CD4-positive, alpha-beta T cell treated with Interferon gamma for 1 hour (primary cell): ENCODE data around the gene COL19A1.

Source experiments
- DNase-seq: peaks from one replicate; pipeline ENCODE4 v3.0.0-alpha.2; 2020

COL19A1 gene

DNA sequence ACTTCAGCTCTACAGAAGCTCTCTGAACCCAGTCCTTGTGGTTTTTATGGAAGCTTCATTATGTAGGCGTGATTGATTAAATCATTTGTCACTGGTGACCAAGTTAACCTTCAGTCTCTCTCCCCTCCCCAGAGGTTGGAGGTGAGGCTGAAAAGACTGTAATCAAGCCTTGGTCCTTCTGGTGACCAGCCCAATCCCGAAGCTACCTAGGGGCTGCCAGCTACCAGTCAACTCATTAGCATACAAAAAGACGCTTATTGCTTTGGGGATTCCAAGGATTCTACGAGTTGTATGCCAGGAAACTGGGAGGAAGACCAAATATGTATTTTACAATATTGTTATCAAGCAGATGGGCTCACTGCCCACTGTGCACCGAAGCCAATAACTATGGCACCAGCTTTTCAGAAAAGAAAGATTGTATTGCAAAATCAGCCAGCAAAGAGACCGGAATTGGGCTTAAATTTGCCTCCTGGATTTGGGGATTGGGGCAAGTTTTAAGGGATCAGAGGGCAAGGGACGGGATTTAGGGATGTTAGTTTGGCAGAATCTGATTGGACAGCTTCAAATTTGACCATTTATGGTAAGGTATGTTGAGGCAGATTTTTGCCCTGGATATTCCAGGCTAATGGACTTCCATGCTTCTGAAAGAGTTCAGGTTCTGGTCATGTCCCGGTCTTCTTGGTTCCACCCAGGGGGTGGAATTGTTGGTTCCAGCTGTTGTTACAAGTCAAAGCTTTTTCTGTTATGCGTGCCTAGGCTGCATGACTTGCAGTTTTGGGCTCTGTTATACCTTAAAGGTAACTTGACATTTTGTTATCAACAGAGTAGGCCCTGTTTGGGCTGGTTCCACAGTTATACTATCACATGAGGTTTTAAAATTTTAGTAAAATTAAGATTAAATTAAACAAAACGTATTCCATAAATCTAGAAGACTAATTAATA, 269.1 kb downstream of the COL19A1 start:
- no peak for DNase-seq

DNA sequence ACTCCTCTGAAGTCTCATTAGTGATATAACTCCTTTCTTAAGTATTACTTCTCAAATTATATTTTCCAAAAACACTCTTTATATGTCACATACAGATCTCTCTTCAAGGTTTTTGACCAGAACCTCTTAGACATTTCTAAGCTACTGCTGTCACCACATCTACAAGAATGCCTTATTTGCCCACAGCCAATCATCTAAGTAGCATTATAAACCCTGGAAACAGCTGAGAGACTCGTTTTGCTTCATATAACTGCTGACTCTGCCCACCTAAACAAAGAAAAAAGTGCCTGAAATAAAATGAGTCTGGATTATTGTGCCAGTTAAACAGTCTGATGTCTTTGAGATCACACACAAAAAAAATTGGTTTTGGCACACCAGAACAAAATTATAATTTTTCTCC, 270.6 kb downstream of the COL19A1 start:
- no peak for DNase-seq

DNA sequence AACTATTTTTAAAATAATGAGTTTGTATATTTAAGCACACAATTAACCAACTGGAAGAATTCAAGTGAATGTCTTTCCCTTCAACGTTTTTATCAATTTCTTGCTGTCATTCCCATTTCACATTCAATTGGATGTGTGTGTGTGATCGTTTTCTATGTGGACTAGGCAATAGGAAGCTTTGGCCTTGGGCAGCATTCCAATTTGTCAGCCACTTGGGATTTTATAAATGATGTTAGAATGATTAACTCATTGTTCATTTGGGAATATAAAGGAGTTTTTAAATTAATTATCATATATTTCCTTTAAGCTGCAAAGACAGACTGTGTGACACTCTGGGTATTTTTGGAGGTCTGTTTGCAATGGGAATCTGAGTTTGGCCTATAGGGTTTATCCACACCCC, 274.1 kb downstream of the COL19A1 start:
- DNase-seq, result no peak

DNA sequence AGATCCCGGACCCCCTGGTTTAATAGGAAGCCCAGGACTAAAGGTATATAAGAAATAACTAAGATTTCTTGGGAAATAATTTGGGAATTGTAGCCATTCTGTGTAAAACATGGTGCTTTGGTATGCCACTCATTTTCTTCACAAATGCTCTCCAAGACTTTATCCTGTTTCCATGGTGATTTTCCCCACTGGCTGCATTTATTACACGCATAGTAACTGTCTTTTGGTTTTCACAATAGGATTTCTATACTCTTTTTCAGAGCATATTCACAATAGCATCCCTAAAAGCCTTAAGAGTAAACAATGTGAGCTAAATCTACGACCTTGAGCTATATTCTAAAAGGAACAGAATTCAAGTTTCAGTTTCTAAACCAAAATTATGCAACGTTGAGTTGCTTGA, 275.7 kb downstream of the COL19A1 start:
- DNase-seq, result no peak

DNA sequence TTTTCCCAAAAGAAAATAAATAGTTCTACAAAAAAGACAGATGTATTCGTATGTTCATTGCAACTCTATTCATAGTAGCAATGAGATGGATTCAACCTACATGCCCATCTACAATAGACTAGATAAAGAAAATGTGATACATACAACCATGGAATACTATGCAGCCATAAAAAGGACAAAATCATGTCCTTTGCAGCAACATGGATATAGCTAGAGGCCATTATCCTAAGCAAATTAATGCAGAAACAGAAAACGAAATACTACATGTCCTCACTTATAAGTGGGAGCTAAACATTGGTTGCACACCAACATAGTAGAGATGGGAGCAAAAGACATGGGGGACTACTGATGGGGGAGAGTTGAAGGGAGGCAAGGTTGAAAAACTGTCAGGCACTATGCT, 278.8 kb downstream of the COL19A1 start:
- DNase-seq, result no peak

DNA sequence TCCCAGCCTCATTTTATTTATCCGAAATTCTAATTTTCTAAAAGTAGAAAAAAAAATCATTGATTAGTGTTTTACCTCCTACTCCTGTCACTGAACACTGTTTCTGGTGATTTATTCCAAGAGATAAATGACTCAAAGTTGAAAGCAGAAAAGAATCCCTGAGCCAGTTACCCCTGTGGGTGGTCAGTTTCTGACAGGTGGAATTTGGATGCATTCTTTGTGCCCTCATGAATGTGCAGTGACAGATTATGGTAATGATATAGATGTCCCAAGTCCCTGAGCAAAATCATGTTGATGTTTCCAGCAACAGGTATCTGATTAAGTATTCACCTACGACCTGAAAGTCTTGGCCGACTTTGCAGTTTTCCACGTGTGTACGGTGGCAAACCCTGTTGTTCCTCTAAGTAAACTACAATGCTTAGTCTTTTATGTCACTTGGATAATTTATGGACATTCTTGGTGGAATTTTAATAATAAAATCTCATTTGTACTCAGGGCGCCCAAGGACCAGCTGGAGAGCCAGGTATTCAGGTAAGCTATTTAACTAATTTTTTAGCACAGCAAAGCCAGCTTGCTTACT, 282.9 kb downstream of the COL19A1 start:
- no peak for DNase-seq

GRCh38 chr6:70150521-70150920, 284.2 kb downstream of the COL19A1 start:
- DNase-seq, result no peak

- no peak for DNase-seq
Observed at GRCh38 chr6:70151616-70152015, 285.3 kb downstream of the COL19A1 start.

DNA sequence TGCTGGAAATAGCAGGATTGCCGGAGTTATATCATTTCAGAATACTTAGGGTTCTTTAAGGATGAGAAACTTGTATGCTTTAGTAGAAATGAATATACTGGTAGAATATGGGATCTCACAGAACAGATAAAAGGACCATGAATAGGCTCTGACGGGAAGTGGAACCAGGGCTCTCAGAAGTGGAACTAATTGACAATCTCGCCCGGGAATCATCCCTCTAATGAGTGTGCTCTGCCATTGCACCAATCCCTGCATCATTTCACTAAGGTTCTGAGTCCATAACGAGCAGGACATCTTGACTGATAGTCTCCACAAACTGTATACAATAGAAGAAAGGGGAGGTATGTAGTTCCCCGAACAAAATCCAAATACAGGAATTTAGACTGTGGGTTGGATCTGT, 286.4 kb downstream of the COL19A1 start:
- DNase-seq, result no peak

DNA sequence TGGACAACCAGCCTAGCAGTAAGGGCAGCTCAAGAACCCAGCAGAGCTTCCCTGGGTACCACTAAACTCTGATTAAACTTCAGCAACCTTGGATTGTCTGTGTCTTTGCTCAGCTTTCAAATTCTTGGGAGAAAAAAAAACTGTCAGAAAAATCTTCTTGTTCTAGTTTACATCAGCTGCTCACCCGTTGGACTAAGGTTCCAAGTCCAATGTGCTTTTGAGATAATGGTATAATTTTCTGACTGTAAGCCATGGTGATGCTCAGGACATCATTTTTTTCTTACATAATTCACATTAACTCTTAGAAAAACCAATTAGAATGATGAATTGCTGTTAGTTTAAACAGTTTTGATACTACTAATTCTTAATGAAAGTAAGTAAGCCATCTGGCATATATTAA, 290.7 kb downstream of the COL19A1 start:
- DNase-seq, result no peak

DNA sequence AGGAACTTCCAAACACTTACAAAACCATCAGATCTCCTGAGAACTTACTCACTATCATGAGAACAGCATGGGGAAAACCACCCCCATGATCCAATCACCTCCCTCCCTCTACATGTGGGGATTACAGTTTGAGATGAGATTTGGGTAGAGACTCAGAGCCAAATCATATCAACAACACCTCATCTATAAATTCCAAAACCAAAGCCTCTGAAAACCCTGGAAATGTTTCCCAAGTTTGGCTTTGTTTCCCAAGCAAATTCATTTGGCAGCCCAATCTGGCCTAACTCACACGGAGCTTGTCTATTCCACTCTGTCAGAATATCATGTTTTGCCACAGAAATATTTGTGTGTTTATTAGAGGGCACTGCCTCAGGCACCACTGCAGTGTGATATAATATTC, 293.9 kb downstream of the COL19A1 start:
- no peak for DNase-seq

GRCh38 chr6:70162972-70163371, 296.6 kb downstream of the COL19A1 start:
- no peak for DNase-seq

DNA sequence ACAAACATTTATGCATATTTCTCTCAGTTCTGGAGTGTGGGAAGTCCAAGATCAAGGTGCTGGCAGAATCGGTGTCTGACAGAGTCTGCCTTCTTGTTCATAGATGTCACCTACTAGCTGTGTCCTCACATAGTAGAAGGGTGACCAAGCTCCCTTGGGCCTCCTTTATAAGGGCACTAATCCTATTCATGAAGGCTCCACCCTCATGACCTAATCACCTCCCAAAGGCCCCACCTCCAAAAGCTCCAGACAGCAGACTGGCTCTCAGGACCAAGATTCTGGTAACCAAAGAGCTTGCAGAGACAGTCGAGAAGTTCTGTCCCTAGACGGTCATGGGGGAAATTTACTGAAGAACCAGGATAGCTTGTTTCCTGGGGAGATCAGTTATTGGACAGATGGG, 297.4 kb downstream of the COL19A1 start:
- no peak for DNase-seq

DNA sequence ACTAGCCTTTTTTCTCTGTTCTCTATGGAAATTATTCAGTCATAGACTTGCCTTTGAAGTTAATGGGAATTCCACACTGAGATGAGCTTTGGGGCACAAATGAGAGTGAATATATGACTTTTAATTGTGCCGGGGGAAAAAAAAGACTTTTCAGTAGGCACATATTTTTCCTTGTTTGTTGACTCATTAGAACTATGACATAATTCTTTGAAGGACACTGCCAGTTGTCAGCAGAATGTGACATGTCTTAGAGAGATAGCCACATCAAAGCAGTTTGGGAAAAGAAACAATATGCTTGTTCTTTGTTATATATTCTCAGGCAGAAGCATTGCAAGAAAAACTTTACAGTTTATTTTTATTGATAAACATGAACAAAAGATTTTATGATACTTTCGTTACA, 298.2 kb downstream of the COL19A1 start:
- no peak for DNase-seq

DNA sequence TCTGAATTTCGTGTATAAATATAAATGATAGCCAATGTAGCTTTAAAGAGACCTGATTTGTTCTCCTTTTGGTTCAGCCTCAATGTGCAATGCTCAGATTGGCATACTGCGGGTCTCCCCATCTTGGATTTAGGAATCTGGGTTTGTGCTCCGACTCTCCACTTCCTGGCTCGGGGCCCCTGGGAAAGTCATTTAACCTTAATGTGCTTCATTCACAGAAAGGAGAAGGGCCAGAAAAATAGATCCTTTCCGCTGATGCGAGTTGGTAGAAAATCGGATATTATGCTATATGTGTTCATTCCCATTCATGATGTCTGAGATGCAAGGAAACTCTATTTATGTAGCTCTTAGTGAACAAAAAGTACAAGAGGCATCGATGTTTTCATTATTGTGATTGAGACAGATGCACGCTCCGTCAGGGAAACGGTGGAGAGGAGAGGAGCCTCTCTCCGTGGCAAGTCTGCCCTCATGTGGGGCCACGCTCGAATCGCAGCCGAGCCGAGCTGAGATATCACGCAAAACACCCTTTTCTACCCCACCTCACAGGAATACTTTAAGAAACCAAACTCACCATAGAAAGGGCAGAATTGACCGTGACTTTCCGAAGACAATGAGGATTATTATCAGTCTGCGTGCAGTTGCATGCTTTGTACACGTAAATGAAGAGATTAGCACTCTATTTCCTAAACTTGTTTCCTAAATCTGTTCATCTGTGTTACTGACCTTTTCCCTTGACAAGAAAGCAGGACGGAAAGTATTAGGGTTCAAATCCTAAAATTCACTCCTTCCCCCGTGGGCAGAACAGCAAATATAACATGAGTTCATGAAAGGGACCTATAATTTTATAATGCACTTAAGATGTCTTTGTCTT, 300.0 kb downstream of the COL19A1 start:
- DNase-seq, result no peak

DNA sequence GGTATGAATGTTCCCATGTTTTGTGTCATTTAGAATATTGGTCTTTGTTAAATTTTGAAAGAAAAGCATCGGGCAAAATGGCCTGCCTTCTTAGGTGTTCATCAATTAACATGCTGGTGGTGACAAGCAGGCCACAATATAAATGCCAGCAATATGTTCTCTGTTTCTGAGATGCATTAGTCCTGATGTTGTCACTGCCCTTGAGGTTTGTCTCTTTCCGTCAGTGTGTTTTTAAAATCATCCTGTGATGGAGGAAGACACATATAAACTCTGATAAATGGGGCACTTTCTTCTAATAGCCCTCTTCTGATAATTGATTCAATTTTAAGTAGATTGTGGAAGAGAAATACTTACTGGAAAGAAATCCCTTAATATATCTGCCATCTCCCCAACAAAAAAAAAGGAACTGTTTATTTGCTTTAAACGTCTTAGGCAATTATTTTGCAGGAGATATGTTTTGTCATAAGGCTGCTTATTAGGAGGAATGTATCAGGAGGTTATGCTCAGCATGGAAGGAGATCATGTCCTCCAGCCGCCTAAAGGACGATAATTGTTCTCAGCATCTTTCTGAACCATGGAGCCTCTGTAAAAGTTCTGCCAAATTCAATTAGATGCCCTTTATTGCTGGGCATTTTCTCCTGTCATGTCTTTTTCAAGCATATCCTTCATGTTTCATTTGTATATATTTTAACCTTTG, 302.5 kb downstream of the COL19A1 start:
- DNase-seq, result no peak

DNA sequence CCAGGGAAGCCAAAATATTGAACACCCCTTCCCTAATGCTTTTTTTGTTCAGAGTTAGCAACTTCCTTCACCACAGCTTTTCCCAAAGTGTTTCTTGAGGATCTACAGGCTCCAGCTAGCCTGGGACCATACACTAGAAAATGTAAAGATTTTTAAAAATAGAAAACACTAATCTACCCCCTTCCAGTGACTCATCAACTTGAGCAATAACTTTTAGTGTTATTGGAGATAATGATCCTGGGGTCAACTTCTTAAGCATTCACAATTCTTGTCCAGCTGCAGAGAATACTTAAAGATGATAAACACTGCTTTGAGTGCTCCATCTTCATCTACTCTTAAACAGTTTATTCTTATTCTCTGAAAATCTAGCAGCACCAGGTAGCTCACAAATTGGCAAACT, 304.9 kb downstream of the COL19A1 start:
- no peak for DNase-seq

- DNase-seq, result no peak
Observed at GRCh38 chr6:70172252-70172651, 305.9 kb downstream of the COL19A1 start.

DNA sequence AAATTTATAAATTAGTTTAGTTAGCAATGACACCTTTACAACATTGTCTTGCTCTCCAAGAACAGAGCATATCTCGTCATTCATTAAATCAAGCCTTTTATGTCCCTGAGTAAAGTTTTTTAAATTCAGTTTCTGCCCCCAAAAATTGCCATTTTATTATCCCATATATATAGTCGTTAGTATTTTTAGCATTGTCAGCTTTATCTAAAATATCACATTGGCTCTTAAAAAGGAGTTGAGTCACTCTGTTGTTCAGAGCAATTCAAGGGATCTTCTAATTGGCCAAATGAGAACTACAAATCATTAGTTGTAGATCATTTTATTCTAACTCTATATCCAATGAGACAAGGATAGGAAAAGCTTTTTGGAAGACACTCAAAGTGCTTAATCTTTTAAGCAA, 309.4 kb downstream of the COL19A1 start:
- DNase-seq, result no peak

- no peak for DNase-seq
Observed at GRCh38 chr6:70176842-70177550, 310.6 kb downstream of the COL19A1 start.

DNA sequence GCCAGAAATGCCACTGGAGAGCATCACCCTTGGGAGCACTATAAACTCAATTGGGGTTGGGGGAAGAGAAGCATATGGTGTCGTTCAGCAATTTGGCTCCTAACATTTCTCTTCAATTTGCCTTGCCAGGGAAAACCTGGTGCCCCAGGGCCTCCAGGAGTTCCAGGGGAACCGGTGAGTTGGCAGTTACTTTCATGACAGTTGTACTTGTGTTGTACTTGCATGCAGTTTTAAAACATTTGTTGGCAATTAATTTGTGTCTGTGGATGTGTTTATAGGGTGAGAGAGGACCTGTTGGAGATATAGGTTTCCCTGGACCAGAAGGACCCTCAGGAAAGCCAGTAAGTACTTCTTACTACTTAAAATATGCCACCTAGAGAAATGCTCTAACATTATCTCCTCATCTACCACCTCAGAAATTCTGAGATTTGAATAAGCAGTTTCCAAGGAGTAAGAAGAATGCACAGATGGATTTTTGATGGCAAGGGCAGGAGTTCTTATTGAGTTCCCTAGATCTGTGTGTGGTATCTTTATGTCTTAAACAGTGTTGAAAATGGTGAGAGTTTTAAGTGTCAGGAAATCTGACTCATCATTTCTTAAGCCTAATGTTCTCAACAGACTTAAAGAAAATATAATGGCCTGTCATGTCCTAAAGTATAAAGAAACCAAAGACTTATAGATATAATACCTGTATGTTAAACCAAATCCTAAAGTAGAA, 314.0 kb downstream of the COL19A1 start:
- no peak for DNase-seq
